T-helper 2 cell (primary cell): ENCODE data around the gene DSN1.

ENCODE experiments used
- DNase-seq, 5 experiments: peaks; one replicate each; pipeline versions ENCODE4 v3.0.0 to v3.0.0-alpha.2; 2012 to 2022

The DSN1 gene

GRCh38 chr20:36754656-36755222, 18.8 kb downstream of the DSN1 start:
- peak in 3 of 5 experiments; percentile 7 to 60 (median 15) for DNase-seq

- no peak for DNase-seq
Observed at GRCh38 chr20:36752582-36752981, 21.0 kb downstream of the DSN1 start.

- DNase-seq = peak; percentile 84 to 96 (median 89)
Observed at GRCh38 chr20:36745927-36746659, 27.5 kb downstream of the DSN1 start, which contains the start of gene NDRG3. TSS of gene NDRG3 (minus strand) at chr20:36746090. CDS start at chr20:36721735, 24,355 bp downstream.

GRCh38 chr20:36745234-36745926, 28.2 kb downstream of the DSN1 start:
- peak in 1 of 5 experiments; percentile 42 for DNase-seq

GRCh38 chr20:36744764-36745191, 28.8 kb downstream of the DSN1 start:
- no peak for DNase-seq

- no peak for DNase-seq
Observed at GRCh38 chr20:36744243-36744642, 29.3 kb downstream of the DSN1 start.

GRCh38 chr20:36742558-36742957, 31.0 kb downstream of the DSN1 start:
- DNase-seq = no peak

GRCh38 chr20:36741072-36741471, 32.5 kb downstream of the DSN1 start:
- DNase-seq = no peak

GRCh38 chr20:36737183-36737499, 36.4 kb downstream of the DSN1 start:
- no peak for DNase-seq

- DNase-seq = no peak
Observed at GRCh38 chr20:36736451-36737182, 36.9 kb downstream of the DSN1 start.

GRCh38 chr20:36732456-36732855, 41.1 kb downstream of the DSN1 start:
- DNase-seq = no peak

- DNase-seq = peak in 1 of 5 experiments; percentile 77
Observed at GRCh38 chr20:36728986-36729385, 44.6 kb downstream of the DSN1 start.

- DNase-seq = no peak
Observed at GRCh38 chr20:36726168-36726567, 47.4 kb downstream of the DSN1 start.

GRCh38 chr20:36720510-36720909, 53.1 kb downstream of the DSN1 start:
- DNase-seq = peak in 1 of 5 experiments; percentile 23

GRCh38 chr20:36717657-36718056, 55.9 kb downstream of the DSN1 start:
- peak in 1 of 5 experiments; percentile 38 for DNase-seq

GRCh38 chr20:36717021-36717420, 56.5 kb downstream of the DSN1 start:
- no peak for DNase-seq

- no peak for DNase-seq
Observed at GRCh38 chr20:36712775-36713174, 60.8 kb downstream of the DSN1 start.

GRCh38 chr20:36709126-36709525, 64.4 kb downstream of the DSN1 start:
- DNase-seq = no peak

GRCh38 chr20:36703530-36703929, 70.0 kb downstream of the DSN1 start:
- no peak for DNase-seq
